ENCODE measurements around the gene SP9. TPM values are rescaled to one million over a fixed set of nuclear protein-coding genes. Genes with fewer than 3 reads are reported as not detected.
A peak's percentile ranks its signal among the peaks of the same experiment; 100 is the strongest.

The SP9 gene
- total RNA-seq, 2 experiments from 2014 or later, result not detected

DNA sequence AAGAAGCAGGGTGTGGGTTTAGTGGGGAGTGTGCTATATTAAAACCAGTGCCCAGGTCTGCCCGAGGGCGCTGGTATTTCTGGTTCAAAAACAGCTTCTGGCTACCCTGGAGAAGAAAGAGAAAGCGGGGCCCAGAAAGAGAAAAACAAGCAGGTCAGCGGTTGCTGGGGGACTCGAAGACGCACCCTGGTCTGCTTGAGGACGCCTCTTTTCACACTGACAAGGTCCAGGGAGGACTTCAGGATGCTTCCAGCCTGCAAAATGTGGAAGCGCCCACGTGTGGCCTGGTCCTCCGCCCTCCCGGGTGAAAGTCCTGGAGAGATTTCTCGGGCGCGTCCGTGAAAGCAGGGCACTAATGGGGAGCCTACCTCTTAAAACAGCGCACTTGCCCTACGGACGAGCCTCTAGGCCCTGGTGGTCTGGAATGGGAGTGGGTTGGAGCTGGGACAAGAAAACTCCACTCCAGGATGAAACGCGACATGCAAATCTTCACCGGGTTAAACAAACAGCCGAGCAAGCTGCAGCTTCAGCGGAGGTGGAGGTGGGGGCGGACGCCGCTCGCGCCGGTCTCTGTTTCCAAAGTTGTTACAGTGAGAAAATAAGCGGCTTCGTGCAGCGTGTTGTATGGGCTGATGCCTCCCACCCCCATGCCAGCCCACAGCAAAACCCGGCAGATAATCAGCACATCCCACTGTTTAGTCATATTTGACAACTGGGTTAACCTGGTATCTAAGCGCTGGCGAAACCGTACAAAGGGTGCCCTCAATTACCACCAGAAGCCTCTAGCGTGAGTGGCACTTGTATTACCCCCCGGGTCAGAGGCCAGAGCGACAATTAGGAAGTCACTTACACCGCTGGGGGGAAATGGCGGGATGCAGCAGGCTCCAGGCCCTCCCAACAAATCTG, 1.1 kb upstream of the SP9 start:
- Histone ChIP-seq H3K27ac (ENCODE audit: low read depth, low read length, poor library complexity, severe bottlenecking) (no peak overlapping the region), H4K20me1 (ENCODE audit: insufficient read depth, low read length) (no peaks in the 10 kb centered on the region), H3K9me2 (ENCODE audit: insufficient read depth, low read length) (no peaks in the 10 kb centered on the region), H3K36me3 (ENCODE audit: insufficient read depth, low read length) (no peaks in the 10 kb centered on the region), H3K4me1 (ENCODE audit: insufficient read depth, low read length, poor library complexity, severe bottlenecking) (peaks cover 7% of the 10 kb centered on the region), H3K4me2 (ENCODE audit: low read length) (peak overlapping the region; percentile 49; the same call in 1 of the 2 replicates), H3K9me3 (ENCODE audit: low read length) (no peaks in the 10 kb centered on the region), H3K4me3 (ENCODE audit: low read depth, low read length, poor library complexity, severe bottlenecking) (peak overlapping the region; percentile 26), H2AFZ (ENCODE audit: low read length) (no peak overlapping the region), H3K79me2 (ENCODE audit: insufficient read depth, low read depth, low read length) (no peaks in the 10 kb centered on the region)
- DNase-seq (ENCODE audit: low spot score), result no peak
- ChIA-PET POLR2A (no interaction called here), CTCF (ENCODE audit: unreplicated experiment) (no interaction called here)
- TF ChIP-seq EZH2phosphoT487 (IDR thresholded peaks at IDR 0.05; ENCODE audit: borderline replicate concordance, low read depth, low read length), result no peak
- TF ChIP-seq, protein P1, sequence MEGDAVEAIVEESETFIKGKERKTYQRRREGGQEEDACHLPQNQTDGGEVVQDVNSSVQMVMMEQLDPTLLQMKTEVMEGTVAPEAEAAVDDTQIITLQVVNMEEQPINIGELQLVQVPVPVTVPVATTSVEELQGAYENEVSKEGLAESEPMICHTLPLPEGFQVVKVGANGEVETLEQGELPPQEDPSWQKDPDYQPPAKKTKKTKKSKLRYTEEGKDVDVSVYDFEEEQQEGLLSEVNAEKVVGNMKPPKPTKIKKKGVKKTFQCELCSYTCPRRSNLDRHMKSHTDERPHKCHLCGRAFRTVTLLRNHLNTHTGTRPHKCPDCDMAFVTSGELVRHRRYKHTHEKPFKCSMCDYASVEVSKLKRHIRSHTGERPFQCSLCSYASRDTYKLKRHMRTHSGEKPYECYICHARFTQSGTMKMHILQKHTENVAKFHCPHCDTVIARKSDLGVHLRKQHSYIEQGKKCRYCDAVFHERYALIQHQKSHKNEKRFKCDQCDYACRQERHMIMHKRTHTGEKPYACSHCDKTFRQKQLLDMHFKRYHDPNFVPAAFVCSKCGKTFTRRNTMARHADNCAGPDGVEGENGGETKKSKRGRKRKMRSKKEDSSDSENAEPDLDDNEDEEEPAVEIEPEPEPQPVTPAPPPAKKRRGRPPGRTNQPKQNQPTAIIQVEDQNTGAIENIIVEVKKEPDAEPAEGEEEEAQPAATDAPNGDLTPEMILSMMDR (conservative IDR thresholded peaks at IDR 0.05; ENCODE audit: low read length), result no peak
- no TSS peak for BruUV-seq (replicated peaks)
- intact Hi-C loops (cut with micrococcal nuclease; ENCODE audit: unreplicated experiment), result no loop called here

DNA sequence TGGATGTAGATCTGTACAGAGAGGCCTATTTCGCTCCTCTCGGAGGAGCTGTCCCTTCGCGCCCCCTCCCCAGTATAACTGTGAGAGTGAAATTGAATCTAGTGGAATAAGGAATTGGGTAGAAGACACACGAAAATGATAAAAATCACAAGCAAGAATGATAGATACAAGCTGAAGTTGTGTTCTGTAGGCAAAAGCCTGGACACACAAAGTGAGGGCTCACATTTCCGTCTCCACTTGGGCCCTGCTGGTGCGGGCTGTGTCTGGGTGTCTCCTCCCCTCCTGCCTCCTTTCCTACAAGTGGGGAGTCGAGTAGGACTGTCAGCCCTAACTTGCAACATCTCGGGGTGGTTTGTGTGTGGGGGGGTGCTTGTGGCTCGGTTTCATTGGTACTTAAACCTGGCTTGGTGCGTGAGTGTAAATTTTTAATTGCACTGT, 457 bp upstream of the SP9 start:
- Histone ChIP-seq H4K20me1 (ENCODE audit: insufficient read depth, low read length) (no peaks in the 10 kb centered on the region), H3K4me1 (ENCODE audit: insufficient read depth, low read length, poor library complexity, severe bottlenecking) (peaks cover 7% of the 10 kb centered on the region), H2AFZ (ENCODE audit: low read length) (no peak overlapping the region), H3K27ac (ENCODE audit: low read depth, low read length, poor library complexity, severe bottlenecking) (no peak overlapping the region), H3K9me3 (ENCODE audit: low read length) (no peaks in the 10 kb centered on the region), H3K9me2 (ENCODE audit: insufficient read depth, low read length) (no peaks in the 10 kb centered on the region), H3K36me3 (ENCODE audit: insufficient read depth, low read length) (no peaks in the 10 kb centered on the region), H3K4me2 (ENCODE audit: low read length) (peak overlapping the region; percentile 49; the same call in 1 of the 2 replicates), H3K4me3 (ENCODE audit: low read depth, low read length, poor library complexity, severe bottlenecking) (no peak overlapping the region), H3K79me2 (ENCODE audit: insufficient read depth, low read depth, low read length) (no peaks in the 10 kb centered on the region)
- TF ChIP-seq EZH2phosphoT487 (IDR thresholded peaks at IDR 0.05; ENCODE audit: borderline replicate concordance, low read depth, low read length), result no peak
- TF ChIP-seq, protein P1 (conservative IDR thresholded peaks at IDR 0.05; ENCODE audit: low read length), result no peak
- BruUV-seq (replicated peaks), result no TSS peak
- intact Hi-C loops (cut with micrococcal nuclease; ENCODE audit: unreplicated experiment), result no loop called here
- CTCF ChIA-PET (ENCODE audit: unreplicated experiment), result no interaction called here
- POLR2A ChIA-PET, result no interaction called here
- no peak for DNase-seq (ENCODE audit: low spot score)

Measured in OCI-LY7 (cell line).